Mucosa of rectum (tissue), 2 donors: ENCODE data around the gene TTC7B.

Experiments
- H3K27ac ChIP-seq, 2 donors: one replicate each; pipeline ENCODE4 v1.7.0; 2013; ENCODE audit warnings: inconsistent platforms in 2 of 2, low read depth in 2 of 2, low read length in 2 of 2
- H3K27me3 ChIP-seq, 2 donors: one replicate each; pipeline ENCODE4 v1.7.0; 2013; ENCODE audit warnings: low read length in 2 of 2; ENCODE audit not compliant: control insufficient read depth in 2 of 2, insufficient read depth in 2 of 2
- H3K36me3 ChIP-seq, 2 donors: one replicate each; pipeline ENCODE4 v1.7.0; 2013; ENCODE audit warnings: low read length in 2 of 2; ENCODE audit not compliant: control insufficient read depth in 2 of 2, insufficient read depth in 2 of 2
- H3K4me1 ChIP-seq, 2 donors: one replicate each; pipeline ENCODE4 v1.7.0; 2013; ENCODE audit warnings: low read length in 2 of 2, mild to moderate bottlenecking in 1 of 2; ENCODE audit not compliant: control insufficient read depth in 2 of 2, insufficient read depth in 2 of 2
- H3K4me3 ChIP-seq, 2 donors: one replicate each; pipeline ENCODE4 v1.7.0; 2013; ENCODE audit warnings: low read length in 2 of 2
- H3K9ac ChIP-seq, 2 donors: one replicate each; pipeline ENCODE4 v1.7.0; 2013; ENCODE audit warnings: low read length in 2 of 2, low read depth in 1 of 2, mild to moderate bottlenecking in 1 of 2
- H3K9me3 ChIP-seq, 2 donors: one replicate each; pipeline ENCODE4 v1.7.0; 2013; ENCODE audit warnings: low read length in 2 of 2; ENCODE audit not compliant: control insufficient read depth in 2 of 2
- donor health status: healthy.
- donor health status: Normal muscosa, but diverticular disease.

The TTC7B gene

GRCh38 chr14:90487462-90487861 lies 328.8 kb downstream of the TTC7B start:
- no peak overlapping the region for H3K9ac ChIP-seq
- no peaks in the 10 kb centered on the region for H3K9me3 ChIP-seq
- H3K27ac ChIP-seq = no peak overlapping the region
- peaks cover 0 to 3% of the 10 kb centered on the region in 2 donors for H3K4me1 ChIP-seq
- no peaks in the 10 kb centered on the region for H3K27me3 ChIP-seq
- H3K4me3 ChIP-seq = no peak overlapping the region
- no peaks in the 10 kb centered on the region for H3K36me3 ChIP-seq

- H3K4me3 ChIP-seq = no peak overlapping the region
- H3K4me1 ChIP-seq = peaks cover 0 to 3% of the 10 kb centered on the region in 2 donors
- H3K27me3 ChIP-seq = no peaks in the 10 kb centered on the region
- H3K9ac ChIP-seq = no peak overlapping the region
- no peak overlapping the region for H3K27ac ChIP-seq
- no peaks in the 10 kb centered on the region for H3K9me3 ChIP-seq
- H3K36me3 ChIP-seq = no peaks in the 10 kb centered on the region
Observed at GRCh38 chr14:90487031-90487430, 329.2 kb downstream of the TTC7B start.

GRCh38 chr14:90484291-90484690 lies 331.9 kb downstream of the TTC7B start:
- Histone ChIP-seq H3K27ac (no peak overlapping the region), H3K4me1 (peaks cover 0 to 3% of the 10 kb centered on the region in 2 donors), H3K36me3 (no peaks in the 10 kb centered on the region), H3K9me3 (no peaks in the 10 kb centered on the region), H3K27me3 (no peaks in the 10 kb centered on the region), H3K9ac (no peak overlapping the region), H3K4me3 (no peak overlapping the region)

- Histone ChIP-seq H3K27ac (no peak overlapping the region), H3K27me3 (no peaks in the 10 kb centered on the region), H3K4me3 (no peak overlapping the region), H3K9me3 (no peaks in the 10 kb centered on the region), H3K4me1 (peaks cover 0 to 3% of the 10 kb centered on the region in 2 donors), H3K36me3 (no peaks in the 10 kb centered on the region), H3K9ac (no peak overlapping the region)
Observed at GRCh38 chr14:90483571-90483974, 332.7 kb downstream of the TTC7B start.

- no peak overlapping the region for H3K27ac ChIP-seq
- no peak overlapping the region for H3K9ac ChIP-seq
- H3K9me3 ChIP-seq = no peaks in the 10 kb centered on the region
- peaks cover 0 to 3% of the 10 kb centered on the region in 2 donors for H3K4me1 ChIP-seq
- no peaks in the 10 kb centered on the region for H3K36me3 ChIP-seq
- no peaks in the 10 kb centered on the region for H3K27me3 ChIP-seq
- no peak overlapping the region for H3K4me3 ChIP-seq
Observed at GRCh38 chr14:90483117-90483516, 333.1 kb downstream of the TTC7B start.

GRCh38 chr14:90475298-90475697 lies 340.9 kb downstream of the TTC7B start:
- Histone ChIP-seq H3K4me3 (no peak overlapping the region), H3K4me1 (no peaks in the 10 kb centered on the region), H3K9me3 (no peaks in the 10 kb centered on the region), H3K27me3 (no peaks in the 10 kb centered on the region), H3K27ac (no peak overlapping the region), H3K9ac (no peak overlapping the region), H3K36me3 (no peaks in the 10 kb centered on the region)
